Breast epithelium (tissue), 4 donors: ENCODE measurements around the gene SKIC8. TPM values are rescaled to one million over a fixed set of nuclear protein-coding genes. Genes with fewer than 3 reads are reported as not detected.

Experiments
- DNase-seq, 2 donors: peaks; one replicate each; pipeline ENCODE4 v3.0.0-alpha.2; 2019; ENCODE audit warnings: low spot score in 2 of 2
- H3K27ac ChIP-seq, 2 donors: fragments of 200-600 bp; sonication (generic) in 1 of 2; one replicate each; pipeline ENCODE4 v1.5.1; 2016 to 2019; ENCODE audit warnings: mild to moderate bottlenecking in 1 of 2
- H3K27me3 ChIP-seq, 2 donors: fragments of 200-600 bp; sonication (generic) in 1 of 2; one replicate each; pipeline versions ENCODE4 v1.5.1 to v1.6.0; 2017 to 2019; ENCODE audit warnings: control low read depth in 1 of 2, mild to moderate bottlenecking in 1 of 2
- H3K36me3 ChIP-seq: fragments of 200-600 bp; one replicate; pipeline ENCODE4 v1.5.1; 2019
- H3K4me1 ChIP-seq, 2 donors: fragments of 200-600 bp; sonication (generic); one replicate each; pipeline ENCODE4 v1.5.1; 2016 to 2019; ENCODE audit warnings: control low read depth in 1 of 2
- H3K4me3 ChIP-seq, 3 donors: fragments of 200-600 bp; sonication (generic); 1 replicate in 2 of 3; 2 replicates in 1 of 3; pipeline ENCODE4 v1.5.1; 2016 to 2019; ENCODE audit warnings: mild to moderate bottlenecking in 3 of 3, moderate library complexity in 2 of 3
- H3K9me3 ChIP-seq, 2 donors: fragments of 200-600 bp; sonication (generic) in 1 of 2; one replicate each; pipeline ENCODE4 v1.5.1; 2016 to 2019; ENCODE audit warnings: control low read depth in 1 of 2
- POLR2A ChIP-seq: fragments of 450-650 bp; IDR thresholded peaks from one replicate; pipeline ENCODE4 v1.6.1; 2016; ENCODE audit warnings: antibody characterized with exemption, mild to moderate bottlenecking, moderate library complexity
- POLR2AphosphoS5 ChIP-seq, 3 donors: sonication (generic); formaldehyde crosslinking; IDR thresholded peaks; one replicate each; pipeline ENCODE4 v1.6.1; 2017; ENCODE audit warnings: antibody characterized with exemption in 3 of 3
- intact Hi-C: fragments of 100-400 bp; cut with DNase I; formaldehyde crosslinking; loops from one replicate; pipeline ENCODE4 v1.15.1; 2023; ENCODE audit warnings: low total_unique reads
- total RNA-seq, 3 donors: library from RNA; depleted of rRNA; stranded (reverse); fragments of >200 nt; gene quantifications; one replicate each; pipeline ENCODE4 v1.1.0, GENCODE V29; 2016
- TF ChIP-seq, protein P1 (sequence below), 3 donors: fragments of 450-650 bp; IDR thresholded peaks; one replicate each; pipeline ENCODE4 v1.5.1; 2016 to 2017; ENCODE audit warnings: antibody characterized with exemption in 3 of 3, mild to moderate bottlenecking in 3 of 3, moderate library complexity in 3 of 3

SKIC8 gene
- total RNA-seq, 3 donors from 2014 or later: 63.5 to 98.8 (median 96.0) TPM

DNA sequence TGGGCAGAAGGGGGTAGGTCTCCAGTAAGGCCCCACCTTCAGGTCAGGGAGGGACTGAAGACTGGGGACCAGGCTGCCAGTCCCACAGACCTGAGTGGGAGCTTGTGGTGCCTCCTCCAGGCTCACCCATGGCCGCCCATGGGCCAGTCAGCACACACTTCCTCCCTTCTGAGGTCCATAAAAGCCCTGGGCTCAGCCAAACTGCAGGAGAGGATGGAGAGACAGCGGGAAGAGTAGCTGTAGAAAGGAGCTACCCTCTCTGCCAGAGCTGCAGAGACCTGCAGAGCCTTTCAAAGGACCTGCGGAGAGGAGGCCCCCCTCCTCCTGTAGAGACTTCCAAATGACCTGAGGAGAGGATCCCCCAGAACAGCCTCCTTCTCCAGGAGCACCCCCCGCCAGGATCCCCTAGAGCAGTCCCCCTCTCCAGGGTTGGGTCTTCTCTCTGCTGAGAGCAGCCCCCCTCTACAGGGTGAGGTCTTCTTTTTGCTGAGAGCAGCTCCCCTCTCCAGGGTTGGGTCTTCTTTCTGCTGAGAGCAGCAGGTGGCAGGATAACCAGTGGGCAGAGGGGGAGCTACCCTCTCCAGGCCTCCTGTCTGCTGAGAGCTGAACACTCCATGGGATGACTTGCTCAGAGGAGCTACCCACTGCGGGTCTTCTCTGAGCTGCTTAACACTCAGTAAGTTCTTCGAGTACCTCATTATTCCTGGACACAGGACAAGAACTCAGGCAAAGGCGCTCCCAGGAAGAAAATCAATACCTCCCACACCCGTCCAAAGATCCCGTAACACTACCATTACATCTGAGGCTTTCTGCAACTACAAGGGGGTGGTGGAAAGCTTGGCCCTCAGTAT lies 5.0 kb upstream of the SKIC8 start:
- Histone ChIP-seq H3K27ac (no peak overlapping the region), H3K27me3 (peaks cover 4 to 14% of the 10 kb centered on the region in 2 donors), H3K36me3 (no peaks in the 10 kb centered on the region), H3K4me3 (no peak overlapping the region), H3K4me1 (no peaks in the 10 kb centered on the region), H3K9me3 (no peaks in the 10 kb centered on the region)
- no peak for TF ChIP-seq POLR2AphosphoS5 (IDR thresholded peaks at IDR 0.05)
- no peak for TF ChIP-seq POLR2A
- TF ChIP-seq, protein P1, sequence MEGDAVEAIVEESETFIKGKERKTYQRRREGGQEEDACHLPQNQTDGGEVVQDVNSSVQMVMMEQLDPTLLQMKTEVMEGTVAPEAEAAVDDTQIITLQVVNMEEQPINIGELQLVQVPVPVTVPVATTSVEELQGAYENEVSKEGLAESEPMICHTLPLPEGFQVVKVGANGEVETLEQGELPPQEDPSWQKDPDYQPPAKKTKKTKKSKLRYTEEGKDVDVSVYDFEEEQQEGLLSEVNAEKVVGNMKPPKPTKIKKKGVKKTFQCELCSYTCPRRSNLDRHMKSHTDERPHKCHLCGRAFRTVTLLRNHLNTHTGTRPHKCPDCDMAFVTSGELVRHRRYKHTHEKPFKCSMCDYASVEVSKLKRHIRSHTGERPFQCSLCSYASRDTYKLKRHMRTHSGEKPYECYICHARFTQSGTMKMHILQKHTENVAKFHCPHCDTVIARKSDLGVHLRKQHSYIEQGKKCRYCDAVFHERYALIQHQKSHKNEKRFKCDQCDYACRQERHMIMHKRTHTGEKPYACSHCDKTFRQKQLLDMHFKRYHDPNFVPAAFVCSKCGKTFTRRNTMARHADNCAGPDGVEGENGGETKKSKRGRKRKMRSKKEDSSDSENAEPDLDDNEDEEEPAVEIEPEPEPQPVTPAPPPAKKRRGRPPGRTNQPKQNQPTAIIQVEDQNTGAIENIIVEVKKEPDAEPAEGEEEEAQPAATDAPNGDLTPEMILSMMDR (IDR thresholded peaks at IDR 0.05): no peak
- intact Hi-C loops: no loop called here
- no peak for DNase-seq

DNA sequence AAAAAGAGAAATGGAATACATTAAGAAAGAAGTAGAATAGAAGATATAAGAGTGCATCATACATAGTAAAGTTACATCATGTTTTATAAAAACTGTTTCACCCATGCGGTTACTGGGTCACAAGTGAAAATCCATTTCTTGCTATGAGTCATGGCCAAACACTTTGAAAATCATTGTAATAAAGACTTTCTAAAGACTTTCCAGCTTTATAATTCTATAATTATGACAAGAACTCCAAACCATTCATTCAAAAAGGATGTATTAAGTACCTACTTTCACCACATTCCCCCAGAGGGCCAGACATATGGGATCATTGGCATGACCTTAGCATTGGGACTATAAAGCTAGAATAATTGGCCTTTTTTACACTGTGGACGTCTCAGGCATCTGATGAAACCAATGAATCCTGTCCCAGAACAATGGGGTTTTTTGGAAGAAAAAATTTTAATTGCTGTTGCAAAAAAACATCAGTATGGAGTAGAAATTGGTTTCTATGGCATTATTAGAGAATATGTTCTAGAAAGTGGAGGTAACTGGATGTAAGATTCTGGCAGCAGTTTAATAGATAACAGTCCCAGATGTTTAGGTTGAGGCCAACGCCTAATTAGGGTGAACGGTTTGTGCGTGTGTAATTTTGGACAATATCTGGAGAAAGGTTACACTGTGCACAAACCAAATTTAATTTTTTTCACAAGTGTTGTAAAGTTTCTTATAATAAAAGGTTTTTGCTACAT lies 3.3 kb upstream of the SKIC8 start:
- intact Hi-C loops: no loop called here

DNA sequence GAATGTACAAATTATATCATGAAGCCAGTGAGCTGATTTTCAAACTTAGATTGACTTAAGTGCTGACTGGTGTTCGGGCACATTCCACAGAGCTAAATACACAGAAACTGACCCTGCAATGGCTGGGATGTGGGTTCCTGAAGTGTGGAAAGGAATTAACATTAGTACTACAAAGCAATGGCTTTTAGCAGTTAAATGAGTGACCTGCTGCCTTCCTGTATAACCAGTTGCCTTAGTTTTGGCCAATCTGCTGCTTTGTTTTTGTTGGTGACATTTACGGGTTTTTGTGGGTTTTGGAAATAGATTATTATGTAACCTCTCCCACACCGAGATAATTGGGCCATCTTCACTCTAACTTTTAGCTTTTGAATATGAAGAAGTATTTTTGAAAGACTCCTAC lies 2.4 kb upstream of the SKIC8 start:
- Histone ChIP-seq H3K27ac (peak overlapping the region in 1 of 2 donors; percentile 4), H3K4me3 (no peak overlapping the region), H3K4me1 (peaks cover 0 to 8% of the 10 kb centered on the region in 2 donors), H3K9me3 (no peaks in the 10 kb centered on the region), H3K36me3 (no peaks in the 10 kb centered on the region), H3K27me3 (peaks cover 4 to 14% of the 10 kb centered on the region in 2 donors)
- DNase-seq: no peak
- TF ChIP-seq POLR2AphosphoS5 (IDR thresholded peaks at IDR 0.05) (no peak), POLR2A (no peak)
- TF ChIP-seq, protein P1 (IDR thresholded peaks at IDR 0.05): no peak
- intact Hi-C loops: no loop called here

More for the DNA sequence above, 3.3 kb upstream of the SKIC8 start:
- Histone ChIP-seq H3K27me3 (peaks cover 4 to 14% of the 10 kb centered on the region in 2 donors), H3K4me1 (peaks cover 0 to 8% of the 10 kb centered on the region in 2 donors), H3K9me3 (no peaks in the 10 kb centered on the region), H3K4me3 (no peak overlapping the region), H3K27ac (no peak overlapping the region), H3K36me3 (no peaks in the 10 kb centered on the region)
- DNase-seq: no peak
- TF ChIP-seq POLR2AphosphoS5 (IDR thresholded peaks at IDR 0.05) (no peak), POLR2A (no peak)
- TF ChIP-seq, protein P1 (IDR thresholded peaks at IDR 0.05): no peak

DNA sequence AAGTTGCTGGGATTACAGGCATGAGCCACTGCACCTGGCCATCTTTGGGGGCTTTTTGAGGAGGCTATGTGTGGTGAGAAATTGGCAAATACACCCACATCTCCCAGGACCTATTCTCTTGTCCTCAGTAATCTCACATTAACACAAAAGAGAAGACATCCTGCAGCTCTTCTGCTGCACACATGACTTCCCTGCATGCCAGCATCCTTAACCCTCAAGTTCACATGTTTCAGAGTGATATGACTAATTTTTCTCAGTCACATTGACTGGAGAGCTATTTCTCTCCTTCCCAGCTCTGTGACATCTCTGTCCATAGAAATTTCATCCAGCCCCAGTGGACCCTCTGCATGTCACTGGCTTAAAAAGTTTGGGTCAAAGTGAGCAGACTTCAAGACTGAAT lies 1.9 kb upstream of the SKIC8 start:
- peak overlapping the region in 1 of 2 donors; percentile 4 for H3K27ac ChIP-seq
- H3K27me3 ChIP-seq: peaks cover 4 to 10% of the 10 kb centered on the region in 2 donors
- DNase-seq: no peak
- TF ChIP-seq POLR2AphosphoS5 (IDR thresholded peaks at IDR 0.05) (no peak), POLR2A (no peak)
- TF ChIP-seq, protein P1 (IDR thresholded peaks at IDR 0.05): no peak
- H3K4me3 ChIP-seq: no peak overlapping the region
- no peaks in the 10 kb centered on the region for H3K36me3 ChIP-seq
- intact Hi-C loops: no loop called here
- peaks cover 0 to 8% of the 10 kb centered on the region in 2 donors for H3K4me1 ChIP-seq
- no peaks in the 10 kb centered on the region for H3K9me3 ChIP-seq

DNA sequence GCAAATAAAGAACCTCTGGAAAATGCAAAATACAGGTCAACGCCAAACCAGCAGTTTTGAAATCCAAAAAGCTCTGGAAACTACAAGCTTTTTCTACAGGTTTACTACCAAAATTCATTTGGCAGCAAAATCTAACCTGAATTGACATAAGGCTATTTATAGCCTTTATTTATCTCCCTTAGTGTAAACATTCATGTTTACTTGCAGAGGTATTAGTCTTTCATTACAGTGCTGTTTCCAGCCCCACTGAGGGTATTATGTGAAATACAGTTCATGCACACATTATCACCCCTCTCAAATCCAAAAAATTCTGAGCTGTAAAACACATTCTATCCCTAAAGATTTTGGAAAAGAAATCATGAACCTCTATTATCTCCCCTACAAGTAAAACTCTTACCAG lies 7.2 kb downstream of the SKIC8 start:
- no peaks in the 10 kb centered on the region for H3K9me3 ChIP-seq
- DNase-seq: no peak
- intact Hi-C loops: no loop called here
- H3K4me1 ChIP-seq: no peaks in the 10 kb centered on the region
- no peaks in the 10 kb centered on the region for H3K27me3 ChIP-seq
- no peak for TF ChIP-seq POLR2AphosphoS5 (IDR thresholded peaks at IDR 0.05)
- TF ChIP-seq, protein P1 (IDR thresholded peaks at IDR 0.05): no peak
- TF ChIP-seq POLR2A: no peak
- no peaks in the 10 kb centered on the region for H3K36me3 ChIP-seq
- no peak overlapping the region for H3K4me3 ChIP-seq
- H3K27ac ChIP-seq: no peak overlapping the region
